HG02623 (cell line): Measurements from ENCODE around the gene SLC5A8.

Source experiments
- ATAC-seq: cut with Tn5 transposase; IDR thresholded peaks from one replicate; pipeline ENCODE4 v1.9.1; 2021; ENCODE audit warnings: moderate library complexity; ENCODE audit not compliant: unreplicated experiment

SLC5A8 gene

GRCh38 chr12:101209319-101210302 is at the start of gene SLC5A8:
Gene SLC5A8 (minus strand): TSS chr12:101210238. CDS start chr12:101209848, 390 bp downstream.
- ATAC-seq: no peak

GRCh38 chr12:101257357-101257756 is 47.3 kb upstream of the SLC5A8 start:
- no peak for ATAC-seq

GRCh38 chr12:101256266-101256665 is 46.2 kb upstream of the SLC5A8 start:
- no peak for ATAC-seq

GRCh38 chr12:101243616-101244015 is 33.6 kb upstream of the SLC5A8 start:
- ATAC-seq: no peak

GRCh38 chr12:101243074-101243473 is 33.0 kb upstream of the SLC5A8 start:
- no peak for ATAC-seq

GRCh38 chr12:101238800-101239329 is 28.8 kb upstream of the SLC5A8 start:
- no peak for ATAC-seq

GRCh38 chr12:101238306-101238705 is 28.3 kb upstream of the SLC5A8 start:
- ATAC-seq: no peak

GRCh38 chr12:101235686-101236085 is 25.6 kb upstream of the SLC5A8 start:
- ATAC-seq: no peak

GRCh38 chr12:101231636-101232035 is 21.6 kb upstream of the SLC5A8 start:
- ATAC-seq: no peak

GRCh38 chr12:101230547-101230946 is 20.5 kb upstream of the SLC5A8 start:
- ATAC-seq: no peak

GRCh38 chr12:101229841-101230241 is 19.8 kb upstream of the SLC5A8 start:
- ATAC-seq: no peak

GRCh38 chr12:101221301-101221700 is 11.3 kb upstream of the SLC5A8 start:
- no peak for ATAC-seq

GRCh38 chr12:101216810-101217209 is 6.8 kb upstream of the SLC5A8 start:
- no peak for ATAC-seq

GRCh38 chr12:101207086-101207780 is 2.8 kb downstream of the SLC5A8 start:
- no peak for ATAC-seq

- no peak for ATAC-seq
These were observed 5.3 kb downstream of the SLC5A8 start for GRCh38 chr12:101204602-101205304.

GRCh38 chr12:101200824-101201223 is 9.2 kb downstream of the SLC5A8 start:
- no peak for ATAC-seq

- ATAC-seq: no peak
These were observed 9.9 kb downstream of the SLC5A8 start for GRCh38 chr12:101200145-101200544.

- no peak for ATAC-seq
These were observed 23.7 kb downstream of the SLC5A8 start for GRCh38 chr12:101186291-101186690.

- no peak for ATAC-seq
These were observed 28.3 kb downstream of the SLC5A8 start for GRCh38 chr12:101181776-101182175.

- ATAC-seq: no peak
These were observed 35.5 kb downstream of the SLC5A8 start for GRCh38 chr12:101174541-101174940.

- no peak for ATAC-seq
These were observed 36.8 kb downstream of the SLC5A8 start for GRCh38 chr12:101173197-101173749.
